NCI-H2171 treated with DMSO at 0.1 percent for 48 hours (cell line): ENCODE measurements around the gene GAREM2.
"Not testable (repeated sequence)": the region's sequence is repeated elsewhere in the genome, so short reads cannot be mapped to it uniquely, and the experiment has no call there.

Source experiments
- DNase-seq: peaks from one replicate; lab custom pipeline; 2025; lab: John Stamatoyannopoulos, UW

The GAREM2 gene

DNA sequence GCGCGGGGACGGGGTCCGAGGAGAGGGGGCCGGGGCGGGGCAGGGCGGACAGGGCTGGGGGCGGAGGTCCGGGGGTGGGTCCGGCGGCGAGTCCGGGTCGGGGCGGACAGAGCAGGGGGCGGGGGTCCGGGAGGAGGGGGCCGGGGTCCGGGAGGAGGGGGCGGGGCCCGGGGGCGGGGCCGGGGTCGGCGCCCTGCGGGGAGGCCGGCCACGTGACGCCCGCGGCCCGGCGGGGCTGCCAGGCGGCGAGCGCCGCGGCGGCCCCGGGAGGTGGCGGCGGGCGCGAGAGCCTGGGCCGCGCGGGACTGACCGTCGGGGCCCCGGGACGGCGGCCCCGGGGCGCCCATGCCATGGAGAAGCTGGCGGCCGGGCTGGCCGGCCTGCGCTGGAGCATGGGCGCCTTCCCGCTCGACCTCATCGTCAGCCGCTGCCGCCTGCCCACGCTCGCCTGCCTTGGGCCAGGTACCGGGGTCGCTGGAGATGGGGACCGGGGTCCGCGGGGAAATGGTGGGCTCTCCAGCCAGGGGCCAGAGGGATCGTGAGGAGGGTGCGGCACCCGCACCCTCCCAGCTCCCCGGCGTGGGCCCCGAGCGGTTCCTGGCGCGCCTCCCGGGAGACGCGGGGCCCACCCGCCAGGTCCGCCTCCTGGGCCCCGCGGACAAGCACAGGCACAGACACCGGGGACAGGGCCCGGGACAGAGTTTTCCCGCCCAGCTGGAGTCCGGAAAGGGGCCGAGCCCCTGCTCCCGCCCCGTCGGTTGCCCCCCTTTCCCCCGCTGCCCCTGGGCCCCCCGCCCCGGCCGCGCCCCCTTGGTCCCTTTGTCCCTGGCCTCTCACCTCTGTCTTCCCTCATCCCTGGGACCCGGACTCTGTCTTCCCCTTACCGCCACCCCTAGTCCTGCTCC, at the start of gene GAREM2:
TSS of gene GAREM2 (plus strand) at position 218 of the 905 bp plus-strand sequence. CDS start at position 351, 133 bp downstream.
- DNase-seq: no peak

DNA sequence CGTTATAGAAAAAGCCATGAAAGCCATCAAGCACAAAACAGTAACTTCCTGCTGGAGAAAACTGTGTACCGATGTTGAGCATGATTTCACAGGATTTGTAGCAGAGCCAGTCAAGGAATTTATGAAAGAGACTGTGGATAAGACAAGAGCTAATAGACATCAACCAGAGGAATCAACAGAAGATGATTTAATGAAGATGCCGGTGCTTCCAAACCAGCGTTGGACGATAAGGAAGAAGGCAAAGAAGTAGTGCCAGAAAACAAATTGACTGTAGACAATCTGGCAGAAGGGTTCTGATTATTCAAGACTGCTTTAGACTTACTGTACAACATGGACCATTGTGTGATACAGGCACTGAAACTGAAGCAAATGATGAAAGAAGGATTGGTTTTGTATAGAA, 49.5 kb upstream of the GAREM2 start:
- no peak for DNase-seq

- no peak for DNase-seq
Measured at GRCh38 chr2:26126074-26126473, 46.8 kb upstream of the GAREM2 start.

DNA sequence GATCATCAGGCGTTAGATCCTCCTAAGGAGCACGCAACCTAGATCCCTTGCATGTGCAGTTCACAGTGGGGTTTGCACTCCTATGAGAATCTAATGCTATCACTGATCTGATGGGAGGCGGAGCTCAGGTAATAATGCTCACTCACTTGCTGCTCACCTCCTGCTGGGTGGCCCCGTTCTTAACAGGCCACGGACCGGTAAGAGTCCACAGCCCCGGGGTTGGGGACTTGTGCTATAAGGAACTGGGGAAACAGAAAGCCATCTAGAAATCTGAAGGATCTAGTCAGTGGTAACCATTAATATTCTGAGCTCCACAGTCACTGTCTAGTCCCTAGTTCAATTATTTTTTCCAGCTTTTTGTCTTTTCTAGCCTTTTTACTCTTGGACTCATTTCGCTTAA, 44.7 kb upstream of the GAREM2 start:
- no peak for DNase-seq

DNA sequence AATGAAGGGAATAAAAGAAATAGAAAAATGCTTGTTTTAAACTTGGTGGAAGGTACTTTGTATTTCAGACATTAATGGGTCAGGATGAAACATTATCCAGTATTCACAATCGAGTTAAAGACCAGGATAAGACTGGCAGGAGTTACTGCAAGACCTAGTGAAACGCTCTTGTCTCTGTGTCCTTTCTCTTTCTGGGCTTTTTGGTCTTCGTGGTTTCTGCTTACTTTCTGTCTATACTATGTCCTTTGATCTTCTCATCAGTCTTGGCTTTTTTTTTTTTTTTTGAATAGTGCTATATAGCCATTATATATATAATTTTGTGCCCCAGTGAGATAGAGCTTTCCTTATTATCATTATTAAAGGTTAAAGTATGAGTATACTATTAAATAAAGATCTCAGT, 42.1 kb upstream of the GAREM2 start:
- DNase-seq: no peak

DNA sequence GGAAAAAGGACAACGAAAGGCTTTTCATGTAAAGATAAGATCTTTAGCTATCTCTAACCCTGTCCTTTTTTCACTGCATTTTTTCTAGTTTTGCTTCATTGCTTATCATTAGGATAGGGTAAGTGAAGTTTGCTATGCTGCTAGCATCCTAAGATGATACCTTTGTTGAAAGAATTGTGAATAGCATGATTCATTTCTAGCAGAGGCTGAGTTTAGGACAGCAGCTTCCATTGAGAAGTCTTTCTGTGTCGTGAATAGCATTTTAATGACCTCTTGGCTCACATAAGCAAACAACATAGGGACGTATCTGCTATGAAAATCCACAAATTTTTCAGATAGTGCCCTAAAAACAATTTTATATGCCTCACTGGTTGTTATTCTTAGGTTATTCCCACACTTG, 36.4 kb upstream of the GAREM2 start:
- DNase-seq: no peak

DNA sequence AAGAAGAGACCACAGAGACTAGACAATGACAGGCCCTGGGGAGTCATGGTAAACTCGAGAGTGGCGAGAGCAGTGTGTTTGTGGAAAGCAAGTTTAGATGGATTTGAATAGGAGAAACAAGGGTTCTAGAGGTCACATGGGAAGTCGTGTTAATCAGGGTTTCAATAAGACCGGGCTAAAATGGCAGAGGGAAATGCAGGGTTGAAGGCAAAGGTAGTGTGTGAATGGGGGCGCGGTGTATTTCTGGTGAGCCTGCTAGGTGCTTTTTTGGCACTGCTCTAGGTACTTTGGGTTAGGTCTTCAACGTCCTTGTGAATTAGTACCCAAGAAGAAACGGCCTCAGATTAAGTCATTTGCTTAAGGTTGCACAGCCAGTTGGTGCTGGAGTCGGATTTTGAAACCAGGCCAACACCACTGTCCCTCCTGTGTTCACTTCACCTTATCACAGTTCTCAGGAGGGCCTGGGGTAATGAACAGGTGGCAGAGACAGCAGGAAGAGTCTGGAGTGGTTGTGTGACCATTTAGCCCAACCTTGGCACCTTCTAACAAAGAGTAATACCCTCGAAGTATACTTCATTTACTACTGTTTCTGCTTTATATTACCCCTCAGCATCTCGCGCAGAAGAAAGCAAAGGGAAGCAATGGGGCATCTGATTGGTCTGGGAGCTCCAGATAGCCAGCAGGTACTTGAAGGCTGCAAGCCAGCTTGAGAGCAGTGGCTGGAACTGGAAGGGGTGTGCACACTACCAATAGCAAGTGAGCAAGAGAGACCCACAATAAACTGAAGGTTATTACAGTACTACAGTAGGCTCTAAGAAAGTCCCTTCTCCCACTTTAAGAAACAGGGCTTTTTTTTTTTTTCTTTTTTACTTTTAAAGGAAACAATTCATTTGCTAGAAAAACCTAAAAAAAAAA, 33.4 kb upstream of the GAREM2 start:
- peak; percentile 34 for DNase-seq

- DNase-seq: no peak
Measured at GRCh38 chr2:26141145-26141769, 31.6 kb upstream of the GAREM2 start.

DNA sequence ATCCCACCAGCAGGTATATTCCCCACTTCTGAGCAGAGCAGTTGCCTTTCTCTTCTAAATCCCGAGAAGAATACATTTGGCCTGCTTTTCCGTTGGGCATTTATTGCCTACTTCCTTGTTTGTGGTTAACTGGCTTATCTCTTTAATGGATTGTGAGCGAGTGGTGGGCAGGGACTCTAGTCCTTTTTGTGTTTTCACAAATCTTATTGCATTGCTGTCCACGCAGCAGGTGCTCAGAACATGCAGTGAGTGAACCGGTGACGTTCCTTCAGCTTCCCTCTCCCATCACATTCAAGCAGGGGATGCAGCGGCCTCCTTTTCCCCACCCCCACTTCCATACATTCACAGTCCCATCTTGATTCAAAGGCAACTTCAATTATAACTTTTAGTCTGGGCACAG, 28.9 kb upstream of the GAREM2 start:
- DNase-seq: no peak

DNA sequence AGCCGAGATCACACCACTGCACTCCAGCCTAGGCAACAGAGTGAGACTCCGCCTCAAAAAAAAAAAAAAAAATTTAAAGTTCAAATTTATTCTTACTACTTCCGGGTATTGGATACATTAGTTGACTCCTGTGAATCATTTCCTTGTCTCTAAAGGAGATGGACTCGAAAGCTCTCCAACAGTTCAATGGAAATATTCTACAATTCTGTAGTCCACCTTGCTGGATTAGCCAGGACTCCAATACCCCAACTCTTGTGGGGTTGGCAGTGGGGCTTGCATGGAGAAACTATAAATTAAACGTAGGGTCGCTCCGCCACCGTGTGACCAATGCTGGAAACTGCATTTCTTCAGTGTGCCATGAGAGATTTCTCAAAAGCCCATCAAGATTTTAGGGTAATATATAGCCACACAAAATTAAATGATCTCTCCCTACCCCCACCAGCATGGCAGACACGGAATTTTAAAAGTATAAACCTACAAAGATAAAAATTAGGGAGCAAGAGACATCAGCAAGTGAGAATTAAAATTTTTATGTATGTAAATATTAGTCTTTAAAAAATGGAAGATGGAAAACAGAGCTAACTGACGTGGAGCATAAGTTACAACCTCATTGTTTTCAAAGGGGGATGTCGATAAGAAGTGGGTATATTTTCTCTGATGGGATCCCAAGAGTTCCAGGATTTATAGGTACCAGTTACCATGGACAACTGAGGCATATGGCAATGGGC, 27.8 kb upstream of the GAREM2 start:
- DNase-seq: peak; percentile 71

- no peak for DNase-seq
Measured at GRCh38 chr2:26148501-26148900, 24.4 kb upstream of the GAREM2 start.

DNA sequence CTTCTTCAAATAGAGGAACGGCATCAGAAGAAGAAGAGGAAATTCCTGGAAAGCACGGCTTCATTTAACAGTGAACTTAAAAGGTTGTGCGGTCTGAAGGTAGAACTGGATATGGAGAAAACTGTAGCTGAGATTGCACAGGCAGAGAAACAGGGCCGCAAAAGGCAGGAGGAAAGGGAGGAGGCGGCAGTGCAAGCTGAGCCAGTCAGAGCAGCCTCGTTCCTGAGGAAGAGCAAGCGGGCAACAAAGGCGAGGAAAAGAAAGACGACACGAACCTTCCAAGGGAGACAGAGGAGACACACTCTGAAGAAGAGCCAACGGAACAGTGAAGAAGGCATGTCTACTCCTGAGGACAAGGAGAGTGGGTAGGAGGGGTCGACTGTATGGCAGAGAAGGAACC, 22.6 kb upstream of the GAREM2 start:
- DNase-seq: no peak

GRCh38 chr2:26157580-26157979, 15.3 kb upstream of the GAREM2 start:
- no peak for DNase-seq

GRCh38 chr2:26161926-26162325, 11.0 kb upstream of the GAREM2 start:
- DNase-seq: no peak

GRCh38 chr2:26162963-26163362, 9.9 kb upstream of the GAREM2 start:
- no peak for DNase-seq

DNA sequence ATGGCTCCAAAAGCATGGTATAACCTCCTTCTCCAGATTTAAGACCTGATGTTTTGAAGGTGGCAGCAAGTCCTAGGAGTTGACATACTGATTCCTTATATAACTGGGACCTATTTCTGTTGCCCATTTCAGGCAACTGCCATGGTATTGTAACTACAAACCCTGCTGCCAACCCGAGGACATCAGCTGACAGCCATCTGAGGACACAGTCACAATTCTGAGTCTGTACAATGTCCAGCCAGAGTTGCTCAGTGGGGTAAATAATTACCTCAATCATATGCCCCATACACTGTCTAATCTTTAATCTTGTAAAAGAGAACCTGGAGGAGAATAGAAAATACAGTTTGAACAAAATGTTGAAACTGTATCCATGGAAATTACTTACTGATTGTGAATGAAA, 8.7 kb upstream of the GAREM2 start:
- no peak for DNase-seq

DNA sequence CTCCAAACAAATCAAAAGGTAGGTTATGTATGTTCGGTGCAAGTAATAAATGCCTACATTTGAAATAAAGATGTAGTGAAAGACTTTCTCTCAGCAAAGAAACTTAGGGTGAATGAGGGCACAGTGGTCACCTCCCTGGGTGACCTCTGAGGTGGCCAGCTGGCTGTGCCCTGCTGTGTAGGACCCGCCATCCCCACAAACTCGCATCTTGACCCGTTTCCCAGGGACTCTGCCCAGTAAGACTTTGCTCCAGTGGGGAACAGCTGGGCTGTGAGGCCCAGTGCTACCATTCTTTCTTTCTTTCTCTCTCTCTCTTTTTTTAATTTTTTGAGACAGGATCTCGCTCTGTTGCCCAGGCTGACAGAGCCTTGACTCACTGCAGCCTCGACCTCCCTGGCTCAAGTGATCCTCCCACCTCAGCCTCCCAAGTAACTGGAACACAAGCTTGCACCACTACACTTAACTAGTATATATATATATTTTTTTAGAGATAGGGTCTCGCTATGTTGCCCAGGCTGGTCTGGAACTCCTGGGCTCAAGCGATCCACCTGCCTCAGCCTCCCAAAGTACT, 8.2 kb upstream of the GAREM2 start:
- DNase-seq: no peak

DNA sequence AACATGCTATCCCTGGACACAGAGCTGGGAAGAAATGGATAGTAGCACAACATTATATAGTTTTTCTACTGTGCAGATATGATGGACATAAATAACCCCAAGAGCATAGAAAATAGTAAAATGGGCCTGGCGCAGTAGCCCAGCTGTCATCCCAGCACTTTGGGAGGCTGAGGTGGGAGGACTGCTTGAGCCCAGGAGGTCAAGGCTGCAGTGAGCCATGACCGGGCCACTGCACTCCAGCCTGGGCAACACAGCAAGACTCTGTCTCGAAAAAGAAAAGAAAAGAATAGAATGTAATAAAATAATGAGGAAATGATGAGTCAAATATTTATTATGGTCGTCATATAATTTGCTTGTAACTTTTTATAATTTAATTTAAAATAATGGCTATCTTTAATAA, 7.5 kb upstream of the GAREM2 start:
- no peak for DNase-seq

DNA sequence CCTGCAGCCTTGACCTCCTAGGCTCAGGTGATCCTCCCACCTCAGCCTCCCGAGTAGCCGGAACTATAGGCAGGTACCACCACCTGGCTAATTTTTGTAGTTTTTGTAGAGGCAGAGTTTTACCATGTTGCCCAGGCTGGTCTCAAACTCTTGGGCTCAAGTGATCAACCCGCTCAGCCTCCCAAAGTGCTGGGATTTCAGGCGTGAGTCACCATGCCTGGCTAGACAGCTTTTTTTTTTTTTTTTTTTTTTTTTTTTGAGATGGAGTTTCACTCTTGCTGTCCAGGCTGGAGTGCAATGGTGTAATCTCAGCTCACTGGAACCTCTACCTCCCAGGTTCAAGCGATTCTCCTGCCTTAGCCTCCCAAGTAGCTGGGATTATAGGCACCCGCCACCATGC, 6.3 kb upstream of the GAREM2 start:
- DNase-seq: not testable (repeated sequence)

DNA sequence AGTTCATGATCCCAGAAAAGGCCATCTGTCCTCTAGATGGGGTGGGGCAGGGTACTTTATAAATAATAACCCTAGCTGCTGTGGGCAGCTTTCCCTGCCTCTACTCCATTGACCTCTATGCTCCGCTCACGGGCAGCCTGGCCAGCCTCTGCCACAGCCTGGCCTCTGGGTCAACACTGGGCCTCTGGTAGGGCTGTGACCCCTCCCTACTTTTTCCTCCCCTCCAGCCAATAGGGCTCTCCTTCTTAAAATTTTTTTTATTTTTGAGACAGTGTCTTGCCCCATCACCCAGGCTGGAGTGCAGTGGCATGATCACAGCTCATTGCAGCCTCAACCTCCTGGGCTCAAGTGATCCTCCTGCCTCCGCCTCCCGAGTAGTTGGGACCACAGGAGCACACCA, 4.1 kb upstream of the GAREM2 start:
- no peak for DNase-seq

DNA sequence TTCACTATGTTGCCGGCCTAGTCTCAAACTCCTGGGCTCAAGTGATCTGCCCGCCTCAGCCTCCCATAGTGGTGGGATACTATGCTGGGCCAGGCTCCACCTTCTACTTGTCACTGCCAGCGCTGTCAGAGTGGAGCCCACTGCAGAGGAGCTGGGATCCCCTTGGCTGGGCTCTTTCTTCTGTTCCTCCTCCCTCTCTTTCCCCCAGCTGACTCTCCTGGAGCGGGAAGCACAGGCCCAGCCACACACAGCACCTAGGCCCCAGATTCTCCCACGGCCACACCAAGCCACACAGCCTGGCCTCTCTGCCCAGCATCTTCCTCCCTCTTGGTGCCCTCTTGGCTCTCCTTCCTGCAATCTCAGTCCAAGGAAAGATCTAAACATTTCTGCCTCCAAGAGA, 3.7 kb upstream of the GAREM2 start:
- no peak for DNase-seq
